Inflammatory macrophage treated with lipopolysaccharide for 1 hour (primary cell): ENCODE data around the gene SYT1.

Experiments used
- DNase-seq, 2 donors: peaks; one replicate each; pipeline ENCODE4 v3.0.0-alpha.2; 2020 to 2022

The SYT1 gene

GRCh38 chr12:79063258-79063657 lies 198.7 kb downstream of the SYT1 start:
- DNase-seq: no peak

- DNase-seq: no peak
Measured at GRCh38 chr12:79067977-79068376, 203.4 kb downstream of the SYT1 start.

- DNase-seq: no peak
Measured at GRCh38 chr12:79069009-79069408, 204.4 kb downstream of the SYT1 start.

DNA sequence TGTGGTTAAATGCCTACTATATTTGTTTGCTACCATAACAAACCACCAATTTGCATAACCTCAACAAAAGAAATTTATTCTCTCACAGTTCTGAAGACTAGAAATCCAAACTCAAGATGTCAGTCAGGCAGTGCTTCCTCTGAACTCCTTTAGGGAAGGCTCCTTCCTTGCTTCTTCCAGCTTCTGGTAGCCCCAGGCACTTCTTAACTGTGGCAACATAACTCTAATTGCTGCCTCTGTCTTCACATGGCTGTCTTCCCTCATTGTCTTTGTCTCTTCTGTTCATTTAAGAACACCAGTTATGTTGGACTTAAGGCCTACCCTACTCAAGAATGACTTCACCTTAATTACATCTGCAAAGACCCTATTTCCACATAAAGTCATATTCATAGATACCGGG lies 206.9 kb downstream of the SYT1 start:
- no peak for DNase-seq

DNA sequence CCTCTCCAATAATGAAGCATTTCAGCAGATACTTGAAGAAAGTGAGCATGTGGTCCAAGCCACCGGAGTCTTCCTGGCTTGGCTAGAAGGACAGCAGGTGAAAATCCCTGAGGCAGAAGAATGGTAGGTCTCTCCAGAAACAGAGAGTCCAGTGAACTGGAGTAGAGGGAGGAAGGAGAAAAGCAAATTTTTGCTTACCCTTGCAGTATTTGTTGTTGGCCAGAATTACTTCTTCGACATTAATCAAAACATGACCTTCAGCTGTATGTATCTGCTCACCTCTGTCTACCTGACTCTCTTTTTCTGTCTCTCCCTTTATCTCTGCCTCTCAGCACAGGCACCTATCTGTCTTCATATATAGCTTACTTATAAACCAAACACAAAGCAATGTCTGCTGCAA lies 208.9 kb downstream of the SYT1 start:
- DNase-seq: no peak

- no peak for DNase-seq
Measured at GRCh38 chr12:79082595-79082994, 218.0 kb downstream of the SYT1 start.

DNA sequence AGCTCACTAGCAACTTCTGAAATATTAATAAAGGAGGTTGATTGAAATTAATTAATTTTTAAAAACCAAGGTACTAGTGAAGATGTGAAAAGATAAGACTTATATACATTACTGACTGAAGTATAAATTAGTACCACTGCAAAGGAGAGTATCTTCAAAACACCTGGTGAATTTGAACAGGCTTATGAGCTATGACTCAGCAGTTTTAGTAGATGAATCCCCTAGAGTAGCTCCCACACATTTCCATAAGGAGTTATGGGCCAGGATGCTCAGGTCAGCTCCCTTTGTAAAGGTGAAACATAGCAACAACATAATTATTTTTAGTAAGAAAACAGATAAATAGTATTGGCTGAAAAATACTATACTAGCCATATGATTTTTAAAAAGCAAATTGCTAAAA lies 218.6 kb downstream of the SYT1 start:
- DNase-seq: no peak

- no peak for DNase-seq
Measured at GRCh38 chr12:79085106-79085682, 220.6 kb downstream of the SYT1 start.

DNA sequence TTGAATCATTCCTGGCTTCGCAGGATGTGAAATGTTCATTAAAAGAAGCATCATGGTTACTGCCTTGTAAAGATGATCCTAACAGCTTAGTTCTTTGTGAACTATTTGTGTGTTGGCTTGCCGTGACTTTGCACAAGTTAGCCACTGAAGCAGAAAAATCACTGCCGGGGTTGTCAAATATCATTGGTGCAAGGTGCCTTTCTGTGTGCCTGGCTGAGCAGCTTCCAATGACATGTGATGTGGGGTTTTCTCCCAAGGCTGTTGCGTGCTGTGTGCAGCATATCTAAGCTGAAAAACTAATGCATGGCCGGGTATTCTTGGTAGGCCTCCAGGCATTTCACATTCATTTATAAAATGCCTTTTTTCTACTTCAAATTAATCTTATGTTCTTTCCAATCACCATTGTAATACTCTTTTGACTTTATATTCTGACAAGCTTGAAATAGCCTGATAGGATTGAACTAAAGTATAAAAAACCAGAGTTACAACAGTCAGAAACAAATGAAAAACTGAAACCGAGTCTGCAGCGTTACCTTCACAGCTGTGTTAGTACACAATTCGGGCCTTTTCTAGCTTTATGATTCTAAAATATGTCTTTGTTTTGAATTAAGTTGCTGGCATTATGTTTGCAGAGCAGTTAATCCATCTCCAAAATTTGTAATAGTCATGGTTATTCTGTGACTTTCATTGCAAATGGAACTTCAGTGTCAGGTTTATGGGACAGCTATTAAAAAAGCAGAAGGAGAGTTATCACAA lies 222.1 kb downstream of the SYT1 start:
- DNase-seq: no peak

- DNase-seq: no peak
Measured at GRCh38 chr12:79098530-79098929, 234.0 kb downstream of the SYT1 start.

- DNase-seq: no peak
Measured at GRCh38 chr12:79108962-79109361, 244.4 kb downstream of the SYT1 start.

DNA sequence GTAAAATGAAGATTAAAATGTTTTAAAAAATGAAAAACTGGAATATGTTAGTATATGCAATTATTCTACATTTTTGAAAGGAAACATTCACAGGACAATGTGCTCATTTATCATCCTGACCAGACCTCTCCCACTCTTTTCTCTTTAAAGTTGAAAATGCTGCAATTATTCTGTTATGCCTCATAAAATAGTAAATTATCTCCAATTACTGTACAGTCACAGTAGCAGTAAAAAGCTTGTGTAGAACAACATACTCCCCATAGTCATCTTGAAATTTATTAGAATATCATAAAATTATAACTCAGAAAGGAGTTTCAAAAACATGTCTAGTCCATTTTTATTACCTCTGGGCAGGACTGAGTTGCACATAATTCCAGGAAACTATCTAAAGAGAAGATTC lies 250.3 kb downstream of the SYT1 start:
- DNase-seq: no peak

GRCh38 chr12:79115743-79116142 lies 251.2 kb downstream of the SYT1 start:
- DNase-seq: no peak

DNA sequence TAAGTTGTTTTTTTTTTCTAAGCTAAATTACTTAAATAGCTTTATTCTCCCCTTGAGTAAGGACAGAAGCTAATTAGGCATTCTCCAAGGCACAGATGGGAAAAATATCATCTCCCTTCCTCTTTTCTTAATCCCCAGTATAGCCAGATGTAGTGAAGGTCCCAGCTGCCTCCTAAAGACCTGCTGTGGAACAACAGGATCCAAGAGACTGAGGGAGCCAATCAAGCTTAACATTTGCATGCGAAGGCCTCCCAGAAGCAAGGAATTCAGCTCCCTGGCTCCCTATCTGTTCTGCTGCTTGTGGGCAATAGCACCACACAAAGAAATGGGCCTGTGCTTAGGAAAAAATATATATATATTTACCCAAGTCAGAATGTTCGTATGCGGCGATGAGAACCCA lies 255.2 kb downstream of the SYT1 start:
- DNase-seq: no peak

GRCh38 chr12:79121486-79121885 lies 256.9 kb downstream of the SYT1 start:
- DNase-seq: peak in 1 of 2 donors; percentile 2

GRCh38 chr12:79124385-79124784 lies 259.8 kb downstream of the SYT1 start:
- no peak for DNase-seq

DNA sequence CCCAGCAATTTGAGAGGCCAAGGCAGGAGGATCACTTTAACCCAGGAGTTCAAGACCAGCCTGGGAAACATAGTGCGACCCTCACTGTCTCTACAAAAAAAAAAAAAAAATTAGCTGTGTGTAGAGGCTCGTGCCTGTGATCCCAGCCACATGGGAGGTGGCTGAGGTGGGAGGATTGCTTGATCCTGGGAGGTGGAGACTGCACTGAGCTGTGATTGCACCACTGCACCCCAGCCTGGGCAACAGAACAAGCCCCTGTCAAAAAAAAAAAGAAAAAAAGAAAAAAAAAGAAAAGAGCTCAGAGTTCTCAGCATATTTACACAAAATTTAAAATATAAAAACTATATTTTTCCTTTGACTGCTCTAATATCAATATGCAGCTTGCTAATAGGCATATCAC lies 260.8 kb downstream of the SYT1 start:
- no peak for DNase-seq

GRCh38 chr12:79127271-79127751 lies 262.7 kb downstream of the SYT1 start:
- DNase-seq: peak; percentile 74 to 89

- no peak for DNase-seq
Measured at GRCh38 chr12:79128956-79129355, 264.4 kb downstream of the SYT1 start.

DNA sequence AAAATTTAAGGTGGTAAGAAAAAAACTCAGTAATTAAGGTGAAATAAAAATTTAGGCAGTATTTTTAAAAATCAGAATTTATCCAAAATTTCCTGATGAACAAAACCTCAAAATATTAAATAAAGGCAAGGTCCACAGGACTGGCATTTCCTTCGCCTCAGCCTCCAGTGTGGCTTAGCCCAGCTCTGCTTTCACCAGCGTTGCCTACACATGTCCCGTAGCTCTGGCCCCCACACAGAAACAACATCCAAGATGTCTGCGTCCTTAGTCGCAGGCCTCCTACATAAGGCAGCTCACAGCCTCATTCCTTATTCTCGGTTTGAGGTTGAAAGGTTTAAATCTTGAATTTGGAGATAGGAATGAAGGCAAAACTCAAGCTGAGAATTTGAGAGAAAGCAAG lies 274.3 kb downstream of the SYT1 start:
- no peak for DNase-seq

GRCh38 chr12:79140711-79141110 lies 276.1 kb downstream of the SYT1 start:
- no peak for DNase-seq

GRCh38 chr12:79141776-79142175 lies 277.2 kb downstream of the SYT1 start:
- no peak for DNase-seq

- DNase-seq: no peak
Measured at GRCh38 chr12:79143803-79144202, 279.2 kb downstream of the SYT1 start.

DNA sequence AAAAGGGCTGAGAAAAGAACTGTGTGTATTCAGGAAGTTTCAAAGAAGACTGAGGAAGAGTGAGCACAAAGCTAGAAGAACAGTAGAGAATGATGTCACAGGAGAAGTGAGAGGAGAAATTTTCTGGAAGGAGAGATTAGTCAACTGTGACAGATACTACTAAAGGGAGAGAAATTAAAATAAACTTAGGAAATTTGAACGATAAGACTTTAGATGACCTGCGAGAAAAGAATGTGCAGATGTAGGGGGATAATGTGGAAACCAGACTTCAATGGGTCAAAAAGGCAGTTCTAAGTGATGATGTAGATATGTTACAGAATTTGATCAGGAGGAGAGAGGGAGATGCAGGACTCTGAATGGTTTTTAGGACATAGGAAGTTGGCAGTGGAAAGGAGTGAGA lies 287.4 kb downstream of the SYT1 start:
- no peak for DNase-seq

DNA sequence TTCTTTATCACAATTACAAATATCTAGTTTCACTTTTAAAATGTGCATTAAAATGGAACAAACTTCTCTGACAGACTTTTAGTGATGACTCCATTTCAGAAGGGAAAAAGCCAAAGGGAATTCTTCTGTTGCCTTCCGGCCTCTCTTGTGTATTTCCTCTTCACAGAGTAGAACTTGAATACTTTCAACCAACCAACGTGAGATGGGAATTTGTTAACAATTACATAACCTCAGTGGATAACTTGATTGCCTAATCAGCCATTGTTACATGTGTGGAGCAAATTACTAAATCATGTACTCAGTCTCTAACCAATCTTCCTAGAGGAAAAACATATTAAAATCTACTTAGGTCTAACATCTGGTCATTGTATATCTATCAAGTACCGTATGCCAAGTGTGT lies 291.1 kb downstream of the SYT1 start:
- peak; percentile 53 to 75 for DNase-seq
